CD4-positive, alpha-beta T cell (primary cell): ENCODE results near the gene CHST15. TPM values are rescaled to one million over a fixed set of nuclear protein-coding genes. Genes with fewer than 3 reads are reported as not detected.

ENCODE experiments used
- ATAC-seq: fragments of 200-7000 bp; cut with Tn5 transposase; one replicate; pipeline ENCODE4 v1.10.0; 2022; ENCODE audit warnings: mild to moderate bottlenecking; ENCODE audit not compliant: poor library complexity
- CTCF ChIA-PET: fragments of 350-600 bp; sonication (Branson Sonifier 250); formaldehyde crosslinking; loops from one replicate; lab custom pipeline; 2021; ENCODE audit warnings: antibody characterized with exemption, inconsistent platforms; lab: Charles Lee
- POLR2A ChIA-PET: fragments of 350-600 bp; sonication (Branson Sonifier 250); formaldehyde crosslinking; loops from one replicate; lab custom pipeline; 2021; ENCODE audit warnings: antibody characterized with exemption, inconsistent platforms; lab: Charles Lee
- DNase-seq, 14 experiments: peaks; one replicate each; pipeline ENCODE4 v3.0.0-alpha.2; 2013 to 2020; ENCODE audit warnings: mixed read lengths in 2 of 14
- H3K27ac ChIP-seq, 2 donors: one replicate each; pipeline versions ENCODE4 v1.5.1 to v1.7.0; 2013; ENCODE audit warnings: low read length in 2 of 2, low read depth in 1 of 2, mild to moderate bottlenecking in 1 of 2
- H3K27me3 ChIP-seq, 2 experiments: 1 replicate in 1 of 2; 2 replicates in 1 of 2; pipeline versions ENCODE4 v1.6.1 to v1.7.0; 2013; ENCODE audit warnings: low read length in 2 of 2, control low read depth in 1 of 2, mild to moderate bottlenecking in 1 of 2, moderate library complexity in 1 of 2; ENCODE audit not compliant: insufficient read depth in 2 of 2, control insufficient read depth in 1 of 2
- H3K36me3 ChIP-seq: one replicate; pipeline ENCODE4 v1.6.1; 2013; ENCODE audit warnings: low read length, control low read depth; ENCODE audit not compliant: insufficient read depth
- H3K4me1 ChIP-seq: one replicate; pipeline ENCODE4 v1.6.1; 2013; ENCODE audit warnings: low read length, control low read depth; ENCODE audit not compliant: insufficient read depth
- H3K4me3 ChIP-seq: one replicate; pipeline ENCODE4 v1.5.1; 2013; ENCODE audit warnings: mild to moderate bottlenecking, low read length, moderate library complexity
- H3K9me3 ChIP-seq, 2 experiments: 1 replicate in 1 of 2; 2 replicates in 1 of 2; pipeline versions ENCODE4 v1.6.1 to v1.7.0; 2013; ENCODE audit warnings: low read length in 2 of 2, mild to moderate bottlenecking in 2 of 2, control low read depth in 1 of 2, moderate library complexity in 1 of 2; ENCODE audit not compliant: control insufficient read depth in 1 of 2, insufficient read depth in 1 of 2
- H3K27ac Mint-ChIP-seq: one replicate; pipeline ENCODE4 v1.8.0; 2020; ENCODE audit warnings: mixed read lengths
- H3K27me3 Mint-ChIP-seq: one replicate; pipeline ENCODE4 v1.8.0; 2021; ENCODE audit warnings: mixed read lengths
- H3K36me3 Mint-ChIP-seq: one replicate; pipeline ENCODE4 v1.8.0; 2021; ENCODE audit warnings: low read depth, mixed read lengths
- H3K4me1 Mint-ChIP-seq: one replicate; pipeline ENCODE4 v1.8.0; 2021; ENCODE audit warnings: low read depth, mixed read lengths
- H3K4me3 Mint-ChIP-seq: one replicate; pipeline ENCODE4 v1.8.0; 2020; ENCODE audit warnings: mild to moderate bottlenecking, mixed read lengths
- H3K9me3 Mint-ChIP-seq: one replicate; pipeline ENCODE4 v1.8.0; 2020; ENCODE audit warnings: mixed read lengths
- CTCF ChIP-seq: fragments of 200-600 bp; IDR thresholded peaks from one replicate; pipeline ENCODE4 v1.8.0; 2022; ENCODE audit warnings: antibody characterized with exemption, mild to moderate bottlenecking
- intact Hi-C, 2 experiments: fragments of 100-400 bp; cut with DNase I in 1 of 2; cut with micrococcal nuclease in 1 of 2; formaldehyde crosslinking; loops; one replicate each; pipeline versions ENCODE4 v1.15.1 to v1.9.0; 2023 to 2025; cut with DNase I, micrococcal nuclease
- total RNA-seq, 174 experiments: library from RNA in 2 of 174; stranded (reverse) in 2 of 174; gene quantifications; one replicate each; pipeline ENCODE4 v1.2.3 and lab custom pipeline; 2021 to 2026

CHST15 gene
- total RNA-seq, 2 experiments from 2014 or later: 0.42 to 0.52 TPM

GRCh38 chr10:124132876-124133275 is 39.5 kb upstream of the CHST15 start:
- Mint-ChIP-seq H3K9me3 (no peaks in the 10 kb centered on the region), H3K27ac (no peak overlapping the region), H3K36me3 (no peaks in the 10 kb centered on the region), H3K27me3 (peaks cover 5% of the 10 kb centered on the region), H3K4me3 (no peak overlapping the region), H3K4me1 (no peaks in the 10 kb centered on the region)
- intact Hi-C loops: no loop called here
- no peaks in the 10 kb centered on the region for H3K36me3 ChIP-seq
- H3K4me3 ChIP-seq: no peak overlapping the region
- DNase-seq (no peak), ATAC-seq (no peak)
- no peak overlapping the region for H3K27ac ChIP-seq
- POLR2A ChIA-PET: no interaction called here
- TF ChIP-seq CTCF: no peak
- no peaks in the 10 kb centered on the region for H3K9me3 ChIP-seq
- H3K4me1 ChIP-seq: no peaks in the 10 kb centered on the region
- CTCF ChIA-PET: no interaction called here
- no peaks in the 10 kb centered on the region for H3K27me3 ChIP-seq

GRCh38 chr10:124132306-124132705 is 38.9 kb upstream of the CHST15 start:
- TF ChIP-seq CTCF: no peak
- Histone ChIP-seq H3K4me3 (no peak overlapping the region), H3K4me1 (no peaks in the 10 kb centered on the region), H3K9me3 (no peaks in the 10 kb centered on the region), H3K27me3 (no peaks in the 10 kb centered on the region), H3K36me3 (no peaks in the 10 kb centered on the region), H3K27ac (no peak overlapping the region)
- Mint-ChIP-seq H3K36me3 (no peaks in the 10 kb centered on the region), H3K27me3 (peaks cover 5% of the 10 kb centered on the region), H3K4me1 (no peaks in the 10 kb centered on the region), H3K4me3 (no peak overlapping the region), H3K9me3 (no peaks in the 10 kb centered on the region), H3K27ac (no peak overlapping the region)
- CTCF ChIA-PET: no interaction called here
- no peak for DNase-seq
- ATAC-seq: no peak
- intact Hi-C loops: no loop called here
- POLR2A ChIA-PET: no interaction called here

- H3K4me1 Mint-ChIP-seq: no peaks in the 10 kb centered on the region
- Histone ChIP-seq H3K27ac (no peak overlapping the region), H3K27me3 (no peaks in the 10 kb centered on the region), H3K4me3 (no peak overlapping the region), H3K9me3 (no peaks in the 10 kb centered on the region), H3K36me3 (no peaks in the 10 kb centered on the region), H3K4me1 (no peaks in the 10 kb centered on the region)
- no peak overlapping the region for H3K27ac Mint-ChIP-seq
- TF ChIP-seq CTCF: no peak
- ATAC-seq (no peak), DNase-seq (no peak)
- H3K36me3 Mint-ChIP-seq: no peaks in the 10 kb centered on the region
- CTCF ChIA-PET: no interaction called here
- no peaks in the 10 kb centered on the region for H3K9me3 Mint-ChIP-seq
- no peak overlapping the region for H3K4me3 Mint-ChIP-seq
- POLR2A ChIA-PET: no interaction called here
- intact Hi-C loops: no loop called here
- peaks cover 5% of the 10 kb centered on the region for H3K27me3 Mint-ChIP-seq
Observed at GRCh38 chr10:124131172-124131571, 37.8 kb upstream of the CHST15 start.
